ENCODE measurements around the gene ARHGAP9. TPM values are rescaled to one million over a fixed set of nuclear protein-coding genes. Genes with fewer than 3 reads are reported as not detected.
"Not testable (repeated sequence)": the region's sequence is repeated elsewhere in the genome, so short reads cannot be mapped to it uniquely, and the experiment has no call there.

ARHGAP9 gene
- total RNA-seq, 1 experiment from 2014 or later: 0.52 TPM

DNA sequence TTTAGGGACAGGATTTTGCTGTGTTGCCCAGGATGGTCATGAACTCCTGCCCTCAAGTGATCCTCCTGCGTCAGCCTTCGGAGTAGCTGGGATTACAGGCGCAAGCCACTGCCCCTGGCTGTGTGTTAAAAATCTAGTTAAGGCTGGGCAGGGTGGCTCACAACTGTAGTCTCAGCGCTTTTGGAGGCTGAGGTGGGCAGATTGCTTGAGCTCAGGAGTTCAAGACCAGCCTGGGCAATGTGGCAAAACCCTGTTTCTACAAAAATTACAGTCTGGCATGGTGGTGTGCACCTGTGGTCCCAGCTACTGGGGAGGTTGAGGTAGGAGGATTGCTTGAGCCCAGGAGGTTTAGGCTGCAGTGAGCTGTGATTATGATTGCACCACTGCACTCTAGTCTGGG, 31.5 kb upstream of the ARHGAP9 start:
- CTCF ChIA-PET: no interaction called here
- BruUV-seq (replicated peaks): no TSS peak
- POLR2A ChIA-PET (ENCODE audit: low non-redundant PET): interaction anchor here (0.7 kb wide), 1 partner anchor 13 kb away, joined by 5 read pairs; no protein-coding TSS in a partner anchor
- no peak overlapping the region for H3K4me3 ChIP-seq (ENCODE audit: low read depth, low read length, poor library complexity, severe bottlenecking)
- intact Hi-C loops (cut with micrococcal nuclease; ENCODE audit: unreplicated experiment): no loop called here
- peaks cover 6% of the 10 kb centered on the region for H3K4me1 ChIP-seq (ENCODE audit: insufficient read depth, low read length, poor library complexity, severe bottlenecking)
- H3K27me3 ChIP-seq (replicated peaks; ENCODE audit: insufficient read depth, low read depth, low read length, poor library complexity): no peaks in the 10 kb centered on the region
- TF ChIP-seq EZH2 (IDR thresholded peaks at IDR 0.05; ENCODE audit: borderline replicate concordance, low read depth, low read length, poor library complexity, severe bottlenecking): no peak
- TF ChIP-seq, protein P1, sequence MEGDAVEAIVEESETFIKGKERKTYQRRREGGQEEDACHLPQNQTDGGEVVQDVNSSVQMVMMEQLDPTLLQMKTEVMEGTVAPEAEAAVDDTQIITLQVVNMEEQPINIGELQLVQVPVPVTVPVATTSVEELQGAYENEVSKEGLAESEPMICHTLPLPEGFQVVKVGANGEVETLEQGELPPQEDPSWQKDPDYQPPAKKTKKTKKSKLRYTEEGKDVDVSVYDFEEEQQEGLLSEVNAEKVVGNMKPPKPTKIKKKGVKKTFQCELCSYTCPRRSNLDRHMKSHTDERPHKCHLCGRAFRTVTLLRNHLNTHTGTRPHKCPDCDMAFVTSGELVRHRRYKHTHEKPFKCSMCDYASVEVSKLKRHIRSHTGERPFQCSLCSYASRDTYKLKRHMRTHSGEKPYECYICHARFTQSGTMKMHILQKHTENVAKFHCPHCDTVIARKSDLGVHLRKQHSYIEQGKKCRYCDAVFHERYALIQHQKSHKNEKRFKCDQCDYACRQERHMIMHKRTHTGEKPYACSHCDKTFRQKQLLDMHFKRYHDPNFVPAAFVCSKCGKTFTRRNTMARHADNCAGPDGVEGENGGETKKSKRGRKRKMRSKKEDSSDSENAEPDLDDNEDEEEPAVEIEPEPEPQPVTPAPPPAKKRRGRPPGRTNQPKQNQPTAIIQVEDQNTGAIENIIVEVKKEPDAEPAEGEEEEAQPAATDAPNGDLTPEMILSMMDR (conservative IDR thresholded peaks at IDR 0.05; ENCODE audit: low read depth, low read length): no peak
- H3K36me3 ChIP-seq (ENCODE audit: insufficient read depth, low read length, poor library complexity, severe bottlenecking): peaks cover 77% of the 10 kb centered on the region
- no peak for DNase-seq (ENCODE audit: low spot score)
- H3K27ac ChIP-seq (ENCODE audit: low read depth, low read length, poor library complexity, severe bottlenecking): no peak overlapping the region
- H3K9me3 ChIP-seq (ENCODE audit: low read depth, low read length, poor library complexity, severe bottlenecking): no peaks in the 10 kb centered on the region

- not testable (repeated sequence) for DNase-seq (ENCODE audit: low spot score)
These were observed 28.1 kb upstream of the ARHGAP9 start for GRCh38 chr12:57507796-57508195.

GRCh38 chr12:57506541-57506940, 26.9 kb upstream of the ARHGAP9 start:
- H3K9me3 ChIP-seq (ENCODE audit: low read depth, low read length, poor library complexity, severe bottlenecking); BruUV-seq (replicated peaks); DNase-seq (ENCODE audit: low spot score); H3K4me1 ChIP-seq (ENCODE audit: insufficient read depth, low read length, poor library complexity, severe bottlenecking); CTCF ChIA-PET; H3K4me3 ChIP-seq (ENCODE audit: low read depth, low read length, poor library complexity, severe bottlenecking); H3K27me3 ChIP-seq (replicated peaks; ENCODE audit: insufficient read depth, low read depth, low read length, poor library complexity); intact Hi-C loops (cut with micrococcal nuclease; ENCODE audit: unreplicated experiment); POLR2A ChIA-PET (ENCODE audit: low non-redundant PET); H3K27ac ChIP-seq (ENCODE audit: low read depth, low read length, poor library complexity, severe bottlenecking): not testable (repeated sequence)
- peaks cover 72% of the 10 kb centered on the region for H3K36me3 ChIP-seq (ENCODE audit: insufficient read depth, low read length, poor library complexity, severe bottlenecking)

More at GRCh38 chr12:57507796-57508195, 28.1 kb upstream of the ARHGAP9 start:
- H3K27me3 ChIP-seq (replicated peaks; ENCODE audit: insufficient read depth, low read depth, low read length, poor library complexity); H3K4me1 ChIP-seq (ENCODE audit: insufficient read depth, low read length, poor library complexity, severe bottlenecking); H3K27ac ChIP-seq (ENCODE audit: low read depth, low read length, poor library complexity, severe bottlenecking); BruUV-seq (replicated peaks); intact Hi-C loops (cut with micrococcal nuclease; ENCODE audit: unreplicated experiment); CTCF ChIA-PET; POLR2A ChIA-PET (ENCODE audit: low non-redundant PET); H3K9me3 ChIP-seq (ENCODE audit: low read depth, low read length, poor library complexity, severe bottlenecking); H3K4me3 ChIP-seq (ENCODE audit: low read depth, low read length, poor library complexity, severe bottlenecking): not testable (repeated sequence)
- peaks cover 75% of the 10 kb centered on the region for H3K36me3 ChIP-seq (ENCODE audit: insufficient read depth, low read length, poor library complexity, severe bottlenecking)

DNA sequence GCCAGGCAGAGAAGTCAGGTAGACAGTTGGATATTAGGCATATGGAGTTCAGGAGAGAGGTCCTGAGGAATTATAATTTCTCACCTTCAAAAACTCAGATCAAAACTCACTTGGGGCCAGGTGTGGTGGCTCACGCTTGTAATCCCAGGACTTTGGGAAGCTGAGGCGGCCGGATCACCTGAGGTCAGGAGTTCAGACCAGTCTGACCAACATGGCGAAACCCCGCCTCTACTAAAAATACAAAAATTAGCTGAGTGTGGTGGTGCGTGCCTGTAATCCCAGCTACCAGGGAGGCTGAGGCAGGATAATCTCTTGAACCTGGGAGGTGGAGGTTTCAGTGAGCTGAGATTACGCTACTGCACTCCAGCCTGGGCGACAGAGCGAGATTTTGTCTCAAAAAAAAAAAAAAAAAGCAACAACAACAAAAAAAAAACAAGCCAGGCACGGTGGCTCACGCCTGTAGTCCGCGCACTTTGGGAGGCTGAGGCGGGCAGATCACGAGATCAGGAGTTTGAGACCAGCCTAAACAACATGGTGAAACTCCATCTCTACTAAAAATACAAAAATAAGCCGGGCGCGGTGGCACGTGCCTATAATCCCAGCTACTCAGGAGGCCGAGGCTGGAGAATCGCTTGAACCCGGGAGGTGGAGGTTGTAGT, 22.8 kb upstream of the ARHGAP9 start:
- BruUV-seq (replicated peaks); DNase-seq (ENCODE audit: low spot score); H3K4me3 ChIP-seq (ENCODE audit: low read depth, low read length, poor library complexity, severe bottlenecking); H3K9me3 ChIP-seq (ENCODE audit: low read depth, low read length, poor library complexity, severe bottlenecking); intact Hi-C loops (cut with micrococcal nuclease; ENCODE audit: unreplicated experiment); H3K4me1 ChIP-seq (ENCODE audit: insufficient read depth, low read length, poor library complexity, severe bottlenecking); H3K27me3 ChIP-seq (replicated peaks; ENCODE audit: insufficient read depth, low read depth, low read length, poor library complexity); H3K27ac ChIP-seq (ENCODE audit: low read depth, low read length, poor library complexity, severe bottlenecking); CTCF ChIA-PET: not testable (repeated sequence)
- POLR2A ChIA-PET (ENCODE audit: low non-redundant PET): interaction anchor here (0.6 to 1.0 kb wide), 3 partner anchors 12 to 344 kb away, joined by 3 to 9 read pairs (median 4); partner anchors contain the start of gene CTDSP2
- peaks cover 81% of the 10 kb centered on the region for H3K36me3 ChIP-seq (ENCODE audit: insufficient read depth, low read length, poor library complexity, severe bottlenecking)

Measured in A673 (cell line).